GM12878 (cell line): Measurements from ENCODE around the gene RARRES2.

ENCODE experiments used
- CHD4 ChIP-seq: fragments of 200-600 bp; sonication (generic); IDR thresholded peaks from 2 replicates; pipeline ENCODE4 v1.6.1; 2016; ENCODE audit warnings: mild to moderate bottlenecking
- ELK1 ChIP-seq: IDR thresholded peaks from 2 replicates; pipeline ENCODE4 v1.6.1; 2012; ENCODE audit warnings: low read depth, low read length, improper control_type of control experiment
- MEF2A ChIP-seq: IDR thresholded peaks from 2 replicates; pipeline ENCODE4 v1.6.1; 2011; ENCODE audit warnings: low read depth, mild to moderate bottlenecking, low read length, moderate library complexity; ENCODE audit not compliant: insufficient read depth
- MXI1 ChIP-seq: fragments of 150-350 bp; IDR thresholded peaks from 2 replicates; pipeline ENCODE4 v1.6.1; 2011; ENCODE audit warnings: low read depth, mild to moderate bottlenecking, inconsistent platforms, low read length, improper control_type of control experiment
- NFYA ChIP-seq: IDR thresholded peaks from 2 replicates; pipeline ENCODE4 v1.6.1; 2011; ENCODE audit warnings: low read depth, mild to moderate bottlenecking, low read length, improper control_type of control experiment, borderline replicate concordance
- PBX3 ChIP-seq: IDR thresholded peaks from 2 replicates; pipeline ENCODE4 v1.6.1; 2011; ENCODE audit warnings: mild to moderate bottlenecking, low read depth, low read length, moderate library complexity; ENCODE audit not compliant: insufficient replicate concordance
- RAD21 ChIP-seq: IDR thresholded peaks from 2 replicates; pipeline ENCODE4 v1.6.1; 2011; ENCODE audit warnings: mild to moderate bottlenecking, low read depth, low read length, moderate library complexity; ENCODE audit not compliant: insufficient read depth
- RFX5 ChIP-seq: IDR thresholded peaks from 2 replicates; pipeline ENCODE4 v1.6.1; 2011; ENCODE audit warnings: low read depth, low read length, improper control_type of control experiment
- SMC3 ChIP-seq: IDR thresholded peaks from 2 replicates; pipeline ENCODE4 v1.6.1; 2011; ENCODE audit warnings: low read length, improper control_type of control experiment, borderline replicate concordance
- TAF1 ChIP-seq: IDR thresholded peaks from 2 replicates; pipeline ENCODE4 v1.6.1; 2011; ENCODE audit warnings: mild to moderate bottlenecking, low read depth, low read length, borderline replicate concordance
- YY1 ChIP-seq: IDR thresholded peaks from 2 replicates; pipeline ENCODE4 v1.6.1; 2011; ENCODE audit warnings: low read depth, mild to moderate bottlenecking, low read length
- TF ChIP-seq, protein P1 (sequence below), 3 experiments: IDR thresholded peaks in 2 of 3; conservative IDR thresholded peaks in 1 of 3; 2 replicates each; pipeline ENCODE4 v1.5.1; 2011; ENCODE audit warnings: low read depth in 3 of 3, low read length in 3 of 3, mild to moderate bottlenecking in 3 of 3, control low read depth in 2 of 3, moderate library complexity in 2 of 3, inconsistent platforms in 1 of 3, mixed read lengths in 1 of 3; ENCODE audit not compliant: control insufficient read depth in 2 of 3, insufficient read depth in 1 of 3; ENCODE audit errors: extremely low read depth in 1 of 3
- TF ChIP-seq, protein P2 (sequence below): fragments of 450-650 bp; formaldehyde crosslinking; IDR thresholded peaks from 2 replicates; pipeline ENCODE4 v1.4.0; 2020; ENCODE audit warnings: mild to moderate bottlenecking, moderate library complexity

- TF ChIP-seq MEF2A: no peak
- no peak for TF ChIP-seq RFX5
- TF ChIP-seq, protein P1, sequence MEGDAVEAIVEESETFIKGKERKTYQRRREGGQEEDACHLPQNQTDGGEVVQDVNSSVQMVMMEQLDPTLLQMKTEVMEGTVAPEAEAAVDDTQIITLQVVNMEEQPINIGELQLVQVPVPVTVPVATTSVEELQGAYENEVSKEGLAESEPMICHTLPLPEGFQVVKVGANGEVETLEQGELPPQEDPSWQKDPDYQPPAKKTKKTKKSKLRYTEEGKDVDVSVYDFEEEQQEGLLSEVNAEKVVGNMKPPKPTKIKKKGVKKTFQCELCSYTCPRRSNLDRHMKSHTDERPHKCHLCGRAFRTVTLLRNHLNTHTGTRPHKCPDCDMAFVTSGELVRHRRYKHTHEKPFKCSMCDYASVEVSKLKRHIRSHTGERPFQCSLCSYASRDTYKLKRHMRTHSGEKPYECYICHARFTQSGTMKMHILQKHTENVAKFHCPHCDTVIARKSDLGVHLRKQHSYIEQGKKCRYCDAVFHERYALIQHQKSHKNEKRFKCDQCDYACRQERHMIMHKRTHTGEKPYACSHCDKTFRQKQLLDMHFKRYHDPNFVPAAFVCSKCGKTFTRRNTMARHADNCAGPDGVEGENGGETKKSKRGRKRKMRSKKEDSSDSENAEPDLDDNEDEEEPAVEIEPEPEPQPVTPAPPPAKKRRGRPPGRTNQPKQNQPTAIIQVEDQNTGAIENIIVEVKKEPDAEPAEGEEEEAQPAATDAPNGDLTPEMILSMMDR (IDR thresholded peaks at IDR 0.05 in 2 of 3, conservative IDR thresholded peaks at IDR 0.05 in 1 of 3; ENCODE audit: control insufficient read depth in 2 of 3, extremely low read depth in 1 of 3, insufficient read depth in 1 of 3, low read depth in 3 of 3, low read length in 3 of 3): no peak
- TF ChIP-seq PBX3: no peak
- TF ChIP-seq, protein P2, sequence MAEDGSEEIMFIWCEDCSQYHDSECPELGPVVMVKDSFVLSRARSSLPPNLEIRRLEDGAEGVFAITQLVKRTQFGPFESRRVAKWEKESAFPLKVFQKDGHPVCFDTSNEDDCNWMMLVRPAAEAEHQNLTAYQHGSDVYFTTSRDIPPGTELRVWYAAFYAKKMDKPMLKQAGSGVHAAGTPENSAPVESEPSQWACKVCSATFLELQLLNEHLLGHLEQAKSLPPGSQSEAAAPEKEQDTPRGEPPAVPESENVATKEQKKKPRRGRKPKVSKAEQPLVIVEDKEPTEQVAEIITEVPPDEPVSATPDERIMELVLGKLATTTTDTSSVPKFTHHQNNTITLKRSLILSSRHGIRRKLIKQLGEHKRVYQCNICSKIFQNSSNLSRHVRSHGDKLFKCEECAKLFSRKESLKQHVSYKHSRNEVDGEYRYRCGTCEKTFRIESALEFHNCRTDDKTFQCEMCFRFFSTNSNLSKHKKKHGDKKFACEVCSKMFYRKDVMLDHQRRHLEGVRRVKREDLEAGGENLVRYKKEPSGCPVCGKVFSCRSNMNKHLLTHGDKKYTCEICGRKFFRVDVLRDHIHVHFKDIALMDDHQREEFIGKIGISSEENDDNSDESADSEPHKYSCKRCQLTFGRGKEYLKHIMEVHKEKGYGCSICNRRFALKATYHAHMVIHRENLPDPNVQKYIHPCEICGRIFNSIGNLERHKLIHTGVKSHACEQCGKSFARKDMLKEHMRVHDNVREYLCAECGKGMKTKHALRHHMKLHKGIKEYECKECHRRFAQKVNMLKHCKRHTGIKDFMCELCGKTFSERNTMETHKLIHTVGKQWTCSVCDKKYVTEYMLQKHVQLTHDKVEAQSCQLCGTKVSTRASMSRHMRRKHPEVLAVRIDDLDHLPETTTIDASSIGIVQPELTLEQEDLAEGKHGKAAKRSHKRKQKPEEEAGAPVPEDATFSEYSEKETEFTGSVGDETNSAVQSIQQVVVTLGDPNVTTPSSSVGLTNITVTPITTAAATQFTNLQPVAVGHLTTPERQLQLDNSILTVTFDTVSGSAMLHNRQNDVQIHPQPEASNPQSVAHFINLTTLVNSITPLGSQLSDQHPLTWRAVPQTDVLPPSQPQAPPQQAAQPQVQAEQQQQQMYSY (CRISPR knock-in tag): no peak
- no peak for TF ChIP-seq ELK1
- no peak for TF ChIP-seq SMC3
- no peak for TF ChIP-seq RAD21
- no peak for TF ChIP-seq YY1
- TF ChIP-seq CHD4: no peak
- TF ChIP-seq TAF1: no peak
- no peak for TF ChIP-seq NFYA
- TF ChIP-seq MXI1: no peak
Observed at GRCh38 chr7:150329331-150330120, 11.9 kb downstream of the RARRES2 start.
